Testis (tissue), 3 donors: ENCODE data around the gene OPTN. TPM values are rescaled to one million over a fixed set of nuclear protein-coding genes. Genes with fewer than 3 reads are reported as not detected.
A peak's percentile ranks its signal among the peaks of the same experiment; 100 is the strongest.

ENCODE experiments used
- DNase-seq: peaks from one replicate; pipeline ENCODE4 v3.0.0-alpha.2; 2019
- H3K27ac ChIP-seq, 2 donors: fragments of 200-600 bp; sonication (generic); one replicate each; pipeline ENCODE4 v1.5.1; 2019
- H3K27me3 ChIP-seq: fragments of 200-600 bp; sonication (generic); one replicate; pipeline ENCODE4 v1.5.1; 2019
- H3K36me3 ChIP-seq: fragments of 200-600 bp; sonication (generic); one replicate; pipeline ENCODE4 v1.5.1; 2017; ENCODE audit warnings: low read depth; ENCODE audit errors: missing control alignments
- H3K4me1 ChIP-seq: fragments of 200-600 bp; sonication (generic); one replicate; pipeline ENCODE4 v1.5.1; 2019
- H3K4me3 ChIP-seq, 2 donors: fragments of 200-600 bp; sonication (generic); one replicate each; pipeline ENCODE4 v1.5.1; 2017 to 2019
- H3K9me3 ChIP-seq: fragments of 200-600 bp; sonication (generic); one replicate; pipeline ENCODE4 v1.5.1; 2017
- POLR2A ChIP-seq: fragments of 450-650 bp; IDR thresholded peaks from one replicate; pipeline ENCODE4 v1.6.1; 2017; ENCODE audit warnings: antibody characterized with exemption, mild to moderate bottlenecking, moderate library complexity
- WGBS, 2 donors: methylation state at CpG; one replicate each; pipeline ENCODE4 v1.1.5; 2018; 5-methylcytosine and 5-hydroxymethylcytosine counted together
- intact Hi-C: fragments of 100-400 bp; cut with DNase I; formaldehyde crosslinking; loops from one replicate; pipeline ENCODE4 v1.15.1; 2023; ENCODE audit warnings: low total_unique reads
- polyA plus RNA-seq: library from polyadenylated mRNA; stranded (reverse); fragments of 350-450 nt; fragmentation: Illumina TruSeq; extraction: RNeasy Lipid Tissue Mini Kit (QIAGEN cat#74804); gene quantifications from one replicate; pipeline ENCODE4 v1.2.3, GENCODE V29; 2014; ENCODE audit warnings: low read depth, low replicate concordance; ENCODE audit not compliant: insufficient read depth
- total RNA-seq, 2 donors: library from RNA; depleted of rRNA; stranded (reverse); fragments of >200 nt; gene quantifications; one replicate each; pipeline ENCODE4 v1.2.3, GENCODE V29; 2016
- TF ChIP-seq, protein P1 (sequence below), 3 experiments: fragments of 450-650 bp in 2 of 3; fragments of 200-600 bp in 1 of 3; sonication (generic) in 1 of 3; IDR thresholded peaks; one replicate each; pipeline ENCODE4 v1.5.1; 2016 to 2019; ENCODE audit warnings: antibody characterized with exemption in 3 of 3, mild to moderate bottlenecking in 2 of 3, moderate library complexity in 1 of 3

Gene OPTN
- total and polyA plus RNA-seq, 3 donors from 2014 or later: 87.5 to 130 (median 109) TPM

DNA sequence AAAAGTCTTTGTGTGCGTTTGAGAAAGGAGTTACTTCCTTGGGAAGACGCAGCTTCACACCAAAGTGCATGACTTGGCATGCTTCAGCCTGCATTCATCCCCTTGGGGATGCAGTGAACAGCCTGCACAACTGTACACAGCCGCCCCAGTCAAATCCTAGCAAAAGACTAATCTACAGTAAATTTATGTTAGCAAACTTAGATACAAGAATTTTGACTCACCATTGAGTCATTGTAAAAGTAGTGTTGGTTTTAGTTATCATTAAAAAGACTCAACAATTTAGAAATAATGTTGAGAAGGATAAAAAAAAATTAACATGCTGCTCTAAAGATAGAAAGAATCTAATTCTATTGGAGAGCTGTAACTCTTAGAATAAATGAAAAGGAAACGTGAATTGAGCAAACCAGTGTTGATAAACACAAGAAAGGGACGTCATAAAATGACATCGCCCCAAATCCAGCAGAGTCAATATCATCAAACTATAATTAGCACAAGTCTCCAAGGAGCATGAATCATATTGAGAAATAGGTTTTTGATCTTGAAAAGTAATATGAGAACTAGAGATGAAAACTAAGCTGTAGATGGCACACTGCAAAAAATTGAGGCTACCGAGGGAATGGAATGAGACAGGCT is 11.9 kb upstream of the OPTN start:
- H3K27ac ChIP-seq: no peak overlapping the region

DNA sequence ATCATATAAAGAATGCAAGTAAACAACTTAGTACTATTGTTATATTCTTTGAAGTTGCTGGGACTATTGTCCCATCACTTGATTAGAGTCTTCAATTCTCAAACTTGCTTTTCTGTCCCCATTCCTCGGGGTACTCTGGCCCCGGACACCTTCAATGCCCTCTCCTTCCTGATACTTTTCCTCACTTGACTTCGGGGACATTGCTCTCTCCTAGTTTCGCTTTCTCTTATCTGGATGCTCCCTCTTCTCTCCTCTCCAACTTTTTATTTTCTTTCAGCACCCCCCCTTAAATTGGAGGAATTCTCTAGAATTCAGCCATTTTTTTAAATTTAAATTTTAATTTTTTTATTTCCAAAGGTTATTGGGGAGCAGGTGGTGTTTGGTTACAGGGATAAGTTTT is 10.6 kb upstream of the OPTN start:
- Histone ChIP-seq H3K9me3 (no peaks in the 10 kb centered on the region), H3K27ac (no peak overlapping the region), H3K4me1 (peaks cover 6% of the 10 kb centered on the region), H3K27me3 (no peaks in the 10 kb centered on the region), H3K4me3 (no peak overlapping the region), H3K36me3 (no peaks in the 10 kb centered on the region)
- intact Hi-C loops: no loop called here
- DNase-seq: no peak
- 87 to 96% methylated on average over 4 of the region's 4 CpGs for WGBS, 2 donors
- TF ChIP-seq, protein P1, sequence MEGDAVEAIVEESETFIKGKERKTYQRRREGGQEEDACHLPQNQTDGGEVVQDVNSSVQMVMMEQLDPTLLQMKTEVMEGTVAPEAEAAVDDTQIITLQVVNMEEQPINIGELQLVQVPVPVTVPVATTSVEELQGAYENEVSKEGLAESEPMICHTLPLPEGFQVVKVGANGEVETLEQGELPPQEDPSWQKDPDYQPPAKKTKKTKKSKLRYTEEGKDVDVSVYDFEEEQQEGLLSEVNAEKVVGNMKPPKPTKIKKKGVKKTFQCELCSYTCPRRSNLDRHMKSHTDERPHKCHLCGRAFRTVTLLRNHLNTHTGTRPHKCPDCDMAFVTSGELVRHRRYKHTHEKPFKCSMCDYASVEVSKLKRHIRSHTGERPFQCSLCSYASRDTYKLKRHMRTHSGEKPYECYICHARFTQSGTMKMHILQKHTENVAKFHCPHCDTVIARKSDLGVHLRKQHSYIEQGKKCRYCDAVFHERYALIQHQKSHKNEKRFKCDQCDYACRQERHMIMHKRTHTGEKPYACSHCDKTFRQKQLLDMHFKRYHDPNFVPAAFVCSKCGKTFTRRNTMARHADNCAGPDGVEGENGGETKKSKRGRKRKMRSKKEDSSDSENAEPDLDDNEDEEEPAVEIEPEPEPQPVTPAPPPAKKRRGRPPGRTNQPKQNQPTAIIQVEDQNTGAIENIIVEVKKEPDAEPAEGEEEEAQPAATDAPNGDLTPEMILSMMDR (IDR thresholded peaks at IDR 0.05): no peak
- no peak for TF ChIP-seq POLR2A

More for the DNA sequence above, 11.9 kb upstream of the OPTN start:
- no peak for DNase-seq
- Histone ChIP-seq H3K27me3 (no peaks in the 10 kb centered on the region), H3K4me1 (peaks cover 6% of the 10 kb centered on the region), H3K4me3 (no peak overlapping the region), H3K9me3 (no peaks in the 10 kb centered on the region), H3K36me3 (no peaks in the 10 kb centered on the region)
- WGBS, 2 donors: 67 to 69% methylated on average over 7 of the region's 7 CpGs
- TF ChIP-seq POLR2A: no peak
- TF ChIP-seq, protein P1 (IDR thresholded peaks at IDR 0.05): no peak
- intact Hi-C loops: no loop called here

DNA sequence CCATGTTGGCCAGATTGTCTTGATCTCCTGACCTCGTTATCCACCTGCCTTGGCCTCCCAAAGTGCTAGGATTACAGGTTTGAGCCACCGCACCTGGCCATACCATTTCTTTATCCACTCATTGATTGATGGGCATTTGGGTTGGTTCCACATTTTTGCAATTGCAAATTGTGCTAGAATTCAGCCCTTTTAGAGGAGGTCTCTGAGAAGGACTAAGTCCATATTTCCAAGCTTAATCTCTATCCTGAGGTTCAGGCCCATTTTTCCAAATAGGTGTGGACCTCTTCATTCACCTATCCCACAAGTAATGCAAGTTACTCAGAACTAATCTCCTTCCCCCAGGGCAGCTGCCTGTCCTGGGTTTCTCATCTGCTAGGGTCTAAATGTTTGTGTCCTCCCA is 9.7 kb upstream of the OPTN start:
- Histone ChIP-seq H3K27ac (no peak overlapping the region), H3K4me3 (no peak overlapping the region), H3K36me3 (no peaks in the 10 kb centered on the region), H3K4me1 (peaks cover 6% of the 10 kb centered on the region), H3K9me3 (no peaks in the 10 kb centered on the region), H3K27me3 (no peaks in the 10 kb centered on the region)
- TF ChIP-seq POLR2A: no peak
- TF ChIP-seq, protein P1 (IDR thresholded peaks at IDR 0.05): no peak
- 89 to 90% methylated on average over 2 of the region's 2 CpGs for WGBS, 2 donors
- intact Hi-C loops: no loop called here
- no peak for DNase-seq

DNA sequence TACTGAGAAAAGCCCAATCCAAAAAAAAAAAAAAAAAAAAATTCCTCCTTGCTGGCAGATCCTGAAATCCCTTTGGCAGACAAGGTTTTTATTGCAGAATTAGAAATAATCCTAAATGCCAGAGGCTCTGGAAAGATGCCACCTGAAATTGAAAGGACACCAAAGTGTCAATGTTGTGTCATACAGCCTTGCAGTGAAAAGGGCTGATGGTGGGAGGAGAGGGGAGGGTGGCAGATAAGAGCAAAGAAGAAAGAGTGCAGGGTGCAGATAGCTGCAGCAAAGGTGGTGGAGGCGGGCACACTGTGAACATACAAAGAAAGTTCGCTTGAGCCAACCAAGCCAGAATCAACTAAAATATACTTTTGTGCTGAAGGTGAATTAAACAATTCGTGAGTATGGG is 8.2 kb upstream of the OPTN start:
- Histone ChIP-seq H3K4me1 (peaks cover 6% of the 10 kb centered on the region), H3K27me3 (no peaks in the 10 kb centered on the region), H3K36me3 (no peaks in the 10 kb centered on the region), H3K9me3 (no peaks in the 10 kb centered on the region), H3K27ac (no peak overlapping the region), H3K4me3 (no peak overlapping the region)
- intact Hi-C loops: no loop called here
- WGBS, 2 donors: 52 to 63% methylated on average over 3 of the region's 3 CpGs
- no peak for TF ChIP-seq POLR2A
- TF ChIP-seq, protein P1 (IDR thresholded peaks at IDR 0.05): no peak
- peak; percentile 85 for DNase-seq
